Neural cell (in vitro differentiated cells): Measurements from ENCODE around the gene SOAT1. TPM values are rescaled to one million over a fixed set of nuclear protein-coding genes. Genes with fewer than 3 reads are reported as not detected.

ENCODE experiments used
- H2AFZ ChIP-seq: fragments of 200-600, 300-800 bp; sonication (generic), shearing (Covaris generic); 2 replicates; pipeline ENCODE4 v1.6.0; 2014; ENCODE audit warnings: low read depth, mild to moderate bottlenecking, antibody characterized with exemption, low read length, moderate library complexity
- H3F3A ChIP-seq: fragments of 200-600 bp; shearing (Covaris generic); 2 replicates; pipeline ENCODE4 v1.6.1; 2016; ENCODE audit warnings: mild to moderate bottlenecking, moderate library complexity, mixed read lengths, antibody characterized with exemption, low read length; ENCODE audit not compliant: insufficient read depth, poor library complexity, severe bottlenecking
- H3K27ac ChIP-seq: fragments of 200-600, 300-800 bp; sonication (generic), shearing (Covaris generic); 2 replicates; pipeline ENCODE4 v1.5.1; 2014; ENCODE audit warnings: mild to moderate bottlenecking, low read length, moderate library complexity
- H3K27me3 ChIP-seq: fragments of 300-800, 200-600 bp; sonication (generic), shearing (Covaris generic); 2 replicates; pipeline ENCODE4 v1.6.0; 2014; ENCODE audit warnings: mild to moderate bottlenecking, low read depth, low read length, moderate library complexity; ENCODE audit not compliant: insufficient read depth
- H3K36me3 ChIP-seq: fragments of 300-800, 200-600 bp; sonication (generic), shearing (Covaris generic); 2 replicates; pipeline ENCODE4 v1.5.1; 2014; ENCODE audit warnings: mild to moderate bottlenecking, antibody characterized with exemption, low read length, moderate library complexity; ENCODE audit not compliant: insufficient read depth
- H3K4me2 ChIP-seq: fragments of 300-800, 200-600 bp; sonication (generic), shearing (Covaris generic); 2 replicates; pipeline ENCODE4 v1.6.0; 2014; ENCODE audit warnings: mild to moderate bottlenecking, low read length
- H3K4me3 ChIP-seq: fragments of 300-800, 200-600 bp; sonication (generic), shearing (Covaris generic); 2 replicates; pipeline ENCODE4 v1.5.1; 2014; ENCODE audit warnings: mild to moderate bottlenecking, low read length, moderate library complexity
- H3K79me2 ChIP-seq: fragments of 200-600 bp; shearing (Covaris generic); replicated peaks from 2 replicates; pipeline ENCODE4 v1.6.0; 2014; ENCODE audit warnings: mild to moderate bottlenecking, low read length, moderate library complexity; ENCODE audit not compliant: insufficient read depth
- H3K9ac ChIP-seq: fragments of 300-800, 200-600 bp; sonication (generic), shearing (Covaris generic); 2 replicates; pipeline ENCODE4 v1.6.1; 2016; ENCODE audit warnings: mild to moderate bottlenecking, low read length, mixed read lengths
- H3K9me2 ChIP-seq: fragments of 200-600 bp; shearing (Covaris generic); 2 replicates; pipeline ENCODE4 v1.6.1; 2016; ENCODE audit warnings: mild to moderate bottlenecking, low read length, mixed read lengths; ENCODE audit not compliant: insufficient read depth
- H3K9me3 ChIP-seq: fragments of 200-600, 300-800 bp; sonication (generic), shearing (Covaris generic); 2 replicates; pipeline ENCODE4 v1.6.1; 2016; ENCODE audit warnings: mild to moderate bottlenecking, mixed run types, low read length, moderate library complexity, mixed read lengths
- H4K20me1 ChIP-seq: fragments of 200-600 bp; shearing (Covaris generic); 2 replicates; pipeline ENCODE4 v1.6.1; 2016; ENCODE audit warnings: mild to moderate bottlenecking, mixed run types; ENCODE audit not compliant: insufficient read depth
- CTCF ChIP-seq: fragments of 450-650 bp; IDR thresholded peaks from 2 replicates; pipeline ENCODE4 v1.5.1; 2014; ENCODE audit warnings: antibody characterized with exemption, mild to moderate bottlenecking, moderate library complexity; ENCODE audit not compliant: poor library complexity, severe bottlenecking
- EP300 ChIP-seq: fragments of 450-650 bp; conservative IDR thresholded peaks from 2 replicates; pipeline ENCODE4 v1.6.1; 2014; ENCODE audit warnings: antibody characterized with exemption, mild to moderate bottlenecking, moderate library complexity; ENCODE audit not compliant: poor library complexity, severe bottlenecking
- EZH2 ChIP-seq: fragments of 200-600, 300-800 bp; shearing (Covaris generic), sonication (generic); IDR thresholded peaks from 2 replicates; pipeline ENCODE4 v1.6.1; 2014; ENCODE audit warnings: antibody characterized with exemption, low read length, borderline replicate concordance, mild to moderate bottlenecking; ENCODE audit not compliant: insufficient read depth, poor library complexity, severe bottlenecking
- MXI1 ChIP-seq: fragments of 450-650 bp; conservative IDR thresholded peaks from 2 replicates; pipeline ENCODE4 v1.6.1; 2014; ENCODE audit warnings: antibody characterized with exemption, mild to moderate bottlenecking; ENCODE audit not compliant: poor library complexity, severe bottlenecking
- POLR2AphosphoS5 ChIP-seq: IDR thresholded peaks from 2 replicates; pipeline ENCODE4 v1.6.1; 2012
- RAD21 ChIP-seq: fragments of 450-650 bp; conservative IDR thresholded peaks from 2 replicates; pipeline ENCODE4 v1.6.1; 2014; ENCODE audit warnings: antibody characterized with exemption, mild to moderate bottlenecking, moderate library complexity
- REST ChIP-seq: IDR thresholded peaks from 2 replicates; pipeline ENCODE4 v1.6.1; 2012; ENCODE audit warnings: borderline replicate concordance
- SMC3 ChIP-seq: fragments of 450-650 bp; conservative IDR thresholded peaks from 2 replicates; pipeline ENCODE4 v1.6.1; 2014; ENCODE audit warnings: antibody characterized with exemption, mild to moderate bottlenecking, moderate library complexity; ENCODE audit not compliant: poor library complexity
- TAF1 ChIP-seq: IDR thresholded peaks from 2 replicates; pipeline ENCODE4 v1.6.1; 2012; ENCODE audit warnings: low read depth
- polyA plus RNA-seq: library from polyadenylated mRNA; depleted of rRNA; stranded (reverse); fragments of >200 nt; gene quantifications from 2 replicates; pipeline ENCODE4 v1.2.3, GENCODE V29; 2014

SOAT1 gene
- polyA plus RNA-seq, 1 donor from 2014 or later, result 5.7 TPM

DNA sequence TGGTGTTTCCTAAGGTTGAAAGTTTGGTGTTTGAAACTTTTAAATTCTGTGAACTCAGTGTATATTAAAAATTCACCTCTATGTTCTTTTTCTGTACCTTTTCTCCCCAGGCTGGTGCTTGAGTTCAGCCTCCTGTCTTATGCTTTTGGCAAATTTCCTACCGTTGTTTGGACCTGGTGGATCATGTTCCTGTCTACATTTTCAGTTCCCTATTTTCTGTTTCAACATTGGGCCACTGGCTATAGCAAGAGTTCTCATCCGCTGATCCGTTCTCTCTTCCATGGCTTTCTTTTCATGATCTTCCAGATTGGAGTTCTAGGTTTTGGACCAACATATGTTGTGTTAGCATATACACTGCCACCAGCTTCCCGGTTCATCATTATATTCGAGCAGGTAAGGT is 47.3 kb downstream of the SOAT1 start:
- Histone ChIP-seq H3K36me3 (no peaks in the 10 kb centered on the region), H3K27ac (no peak overlapping the region), H4K20me1 (no peaks in the 10 kb centered on the region), H3K9me2 (no peaks in the 10 kb centered on the region), H3F3A (no peaks in the 10 kb centered on the region), H3K79me2 (no peaks in the 10 kb centered on the region), H3K9ac (no peak overlapping the region), H3K9me3 (no peaks in the 10 kb centered on the region), H3K4me3 (no peak overlapping the region), H3K27me3 (no peaks in the 10 kb centered on the region), H2AFZ (no peak overlapping the region), H3K4me2 (no peak overlapping the region)
- TF ChIP-seq SMC3 (no peak), TAF1 (no peak), REST (no peak), POLR2AphosphoS5 (no peak), EP300 (no peak), EZH2 (no peak), RAD21 (no peak), MXI1 (no peak), CTCF (no peak)

DNA sequence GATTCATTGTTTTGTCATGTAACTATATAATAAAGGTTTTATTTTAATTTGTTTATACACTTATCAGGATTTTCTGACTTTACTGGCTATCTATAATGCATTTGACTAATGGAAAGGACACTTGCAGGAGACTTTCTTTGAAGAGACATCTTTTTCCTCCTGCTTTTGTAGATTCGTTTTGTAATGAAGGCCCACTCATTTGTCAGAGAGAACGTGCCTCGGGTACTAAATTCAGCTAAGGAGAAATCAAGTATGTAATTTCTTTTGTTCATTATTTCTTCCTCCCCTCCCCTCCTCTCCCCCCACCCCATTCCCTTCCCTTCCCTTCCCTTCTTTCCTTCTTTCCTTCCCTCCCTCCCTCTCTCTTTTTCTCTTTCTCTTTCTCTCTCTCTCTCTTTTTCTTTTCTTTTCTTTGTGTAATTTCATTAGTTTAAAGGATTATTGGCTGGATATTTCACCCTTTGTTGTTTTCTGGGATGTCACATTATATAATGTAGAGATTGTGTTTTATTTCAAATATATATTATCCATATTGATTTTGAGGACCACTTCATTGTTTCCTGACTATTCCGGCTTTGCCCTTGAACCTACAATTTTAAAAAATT is 48.4 kb downstream of the SOAT1 start:
- Histone ChIP-seq H3K79me2 (no peaks in the 10 kb centered on the region), H4K20me1 (no peaks in the 10 kb centered on the region), H3K27me3 (no peaks in the 10 kb centered on the region), H3K4me2 (no peak overlapping the region), H3K36me3 (no peaks in the 10 kb centered on the region), H3F3A (no peaks in the 10 kb centered on the region), H2AFZ (no peak overlapping the region), H3K9me3 (no peaks in the 10 kb centered on the region), H3K4me3 (no peak overlapping the region), H3K9me2 (no peaks in the 10 kb centered on the region), H3K27ac (no peak overlapping the region), H3K9ac (no peak overlapping the region)
- no peak for TF ChIP-seq RAD21
- no peak for TF ChIP-seq MXI1
- no peak for TF ChIP-seq POLR2AphosphoS5
- TF ChIP-seq REST, result no peak
- TF ChIP-seq SMC3, result no peak
- TF ChIP-seq TAF1, result no peak
- TF ChIP-seq CTCF, result no peak
- TF ChIP-seq EP300, result no peak
- TF ChIP-seq EZH2, result no peak
